Stimulated activated CD4-positive, alpha-beta T cell treated with anti-CD3 and anti-CD28 coated beads, Interleukin-4, amount 100 ng/mL, for 48 hours (primary cell): Measurements from ENCODE around the gene ZNF195.
A peak's percentile ranks its signal among the peaks of the same experiment; 100 is the strongest.
"Not testable (repeated sequence)": the region's sequence is repeated elsewhere in the genome, so short reads cannot be mapped to it uniquely, and the experiment has no call there.

Source experiments
- DNase-seq, 2 donors: peaks; one replicate each; pipeline ENCODE4 v3.0.0-alpha.2; 2020; ENCODE audit warnings: low read depth in 2 of 2

The ZNF195 gene

GRCh38 chr11:3347127-3347526, 31.8 kb downstream of the ZNF195 start:
- DNase-seq: no peak

GRCh38 chr11:3346587-3346986, 32.4 kb downstream of the ZNF195 start:
- no peak for DNase-seq

- no peak for DNase-seq
These were observed 33.2 kb downstream of the ZNF195 start for GRCh38 chr11:3345736-3346135.

- no peak for DNase-seq
These were observed 34.4 kb downstream of the ZNF195 start for GRCh38 chr11:3344327-3345174.

DNA sequence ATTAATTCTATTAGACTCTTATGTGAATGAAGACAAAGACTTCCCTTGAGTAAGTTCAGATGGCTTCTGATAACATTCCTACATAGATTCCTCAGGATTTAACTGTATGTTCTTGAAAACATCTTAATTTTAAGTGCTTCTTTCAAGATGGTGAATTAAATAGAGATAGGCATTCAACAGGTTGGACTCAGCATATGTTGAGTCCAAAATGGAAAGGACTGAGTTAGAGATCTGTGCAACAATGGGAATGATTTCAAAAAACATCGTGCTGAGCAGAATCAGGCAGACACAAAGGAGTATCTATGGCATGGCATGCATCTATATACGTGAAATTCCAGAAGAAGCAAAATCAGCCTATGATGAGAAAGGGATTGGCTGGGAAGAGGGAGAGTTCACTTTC, 36.2 kb downstream of the ZNF195 start:
- DNase-seq: no peak

DNA sequence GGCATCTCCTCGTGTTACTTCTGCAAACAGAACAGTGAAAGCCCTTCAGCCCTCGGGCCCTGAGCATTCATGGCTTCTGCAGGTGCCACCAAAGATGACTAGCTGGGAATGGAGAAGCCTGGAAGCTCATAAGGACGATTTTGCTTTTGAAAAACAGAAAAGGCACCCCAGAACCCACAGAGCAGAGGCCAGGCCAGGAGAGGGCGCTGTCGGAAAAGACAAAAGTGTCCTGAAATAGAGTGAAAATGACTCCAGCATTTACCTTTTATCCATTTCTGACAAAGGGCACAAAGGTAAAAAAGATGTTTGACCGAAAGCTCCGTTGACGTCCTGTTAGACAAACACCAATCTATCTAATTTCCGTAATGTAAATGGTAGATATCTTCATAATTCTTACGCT, 37.6 kb downstream of the ZNF195 start:
- DNase-seq: peak; percentile 62 to 75

DNA sequence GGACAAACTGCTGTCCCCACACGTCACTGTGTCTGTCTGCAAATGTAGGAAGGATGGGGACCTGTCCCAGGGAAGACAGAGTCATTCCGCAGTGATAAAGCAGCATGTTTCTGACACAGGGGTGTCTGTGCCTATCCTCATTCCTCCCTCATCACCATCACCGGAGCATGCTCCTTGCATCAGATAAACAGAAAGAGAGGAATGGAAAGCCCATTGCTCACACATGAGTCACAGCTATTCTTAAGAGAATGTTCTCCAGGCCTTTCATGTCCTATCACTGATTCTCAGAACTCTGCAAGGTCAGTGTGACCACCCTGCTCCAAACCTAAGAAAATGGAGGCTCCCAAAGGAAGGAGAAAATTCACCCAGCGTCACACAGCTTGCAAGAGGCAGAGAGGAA, 38.9 kb downstream of the ZNF195 start:
- no peak for DNase-seq

DNA sequence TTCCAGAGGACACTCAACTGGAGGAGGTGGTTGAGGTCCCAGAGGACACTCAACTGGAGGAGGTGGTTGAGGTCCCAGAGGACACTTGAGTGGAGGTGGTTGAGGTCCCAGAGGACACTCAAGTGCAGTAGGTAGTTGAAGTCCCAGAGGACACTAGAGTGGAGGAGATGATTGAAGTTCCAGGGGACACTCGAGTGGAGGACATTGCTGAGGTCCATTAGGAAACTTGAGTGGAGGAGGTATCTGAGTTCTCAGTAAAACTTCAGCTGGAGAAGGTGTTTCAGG, 39.7 kb downstream of the ZNF195 start:
- DNase-seq: no peak

DNA sequence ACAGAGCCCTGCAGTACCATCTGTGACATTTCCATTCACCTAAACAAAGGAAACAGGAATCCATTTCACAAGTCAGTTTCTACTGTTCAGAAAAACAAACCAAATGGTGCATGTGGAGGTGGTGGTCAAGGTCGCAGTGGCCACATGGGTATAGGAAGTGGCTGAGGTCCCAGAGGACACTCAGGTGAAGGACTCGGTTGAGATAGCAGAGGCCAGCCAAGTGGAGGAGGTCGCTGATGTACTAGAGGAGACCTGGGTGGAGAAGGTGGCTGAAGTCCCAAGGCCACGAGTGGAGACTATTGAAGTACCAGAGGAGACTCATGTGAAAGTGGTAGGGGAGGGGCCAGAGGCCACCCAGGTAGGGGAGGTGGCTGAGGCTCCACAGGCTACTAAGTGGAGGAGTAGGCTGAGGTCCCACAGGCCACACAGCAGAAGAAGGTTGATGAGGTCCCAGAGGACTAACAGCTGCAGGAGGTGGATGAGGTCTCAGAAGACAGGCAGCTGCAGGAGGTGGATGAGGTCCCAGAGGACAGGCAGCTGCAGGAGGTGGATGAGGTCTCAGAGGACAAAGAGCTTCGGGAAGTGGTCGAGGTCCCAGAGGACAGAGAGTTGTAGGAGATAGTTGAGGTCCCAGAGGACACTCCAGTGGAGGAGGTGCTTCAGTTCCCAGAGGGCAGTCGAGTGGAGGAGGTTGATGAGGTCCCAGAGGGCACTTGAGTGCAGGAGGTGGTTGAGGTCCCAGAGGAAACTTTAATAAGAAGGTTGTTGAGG, 40.2 kb downstream of the ZNF195 start:
- DNase-seq: no peak

DNA sequence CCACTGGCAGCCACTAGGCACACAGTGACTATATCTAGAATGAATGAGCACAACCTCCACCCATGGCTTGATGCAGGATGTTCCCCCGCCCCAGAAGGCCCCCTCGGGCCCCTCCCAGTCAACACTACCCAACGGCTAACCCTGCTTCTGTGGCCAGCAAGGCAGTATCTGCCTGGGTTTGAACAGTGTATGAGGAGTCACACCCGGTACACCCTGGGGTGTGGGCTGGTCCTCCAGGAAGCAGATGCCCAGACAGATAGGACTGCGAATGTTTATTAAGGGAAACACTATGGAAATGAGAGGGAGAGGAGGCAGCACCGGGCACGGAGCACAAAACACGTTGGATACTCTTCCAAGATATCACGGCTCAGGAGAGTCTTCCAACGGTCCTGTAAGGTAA, 42.5 kb downstream of the ZNF195 start:
- not testable (repeated sequence) for DNase-seq

DNA sequence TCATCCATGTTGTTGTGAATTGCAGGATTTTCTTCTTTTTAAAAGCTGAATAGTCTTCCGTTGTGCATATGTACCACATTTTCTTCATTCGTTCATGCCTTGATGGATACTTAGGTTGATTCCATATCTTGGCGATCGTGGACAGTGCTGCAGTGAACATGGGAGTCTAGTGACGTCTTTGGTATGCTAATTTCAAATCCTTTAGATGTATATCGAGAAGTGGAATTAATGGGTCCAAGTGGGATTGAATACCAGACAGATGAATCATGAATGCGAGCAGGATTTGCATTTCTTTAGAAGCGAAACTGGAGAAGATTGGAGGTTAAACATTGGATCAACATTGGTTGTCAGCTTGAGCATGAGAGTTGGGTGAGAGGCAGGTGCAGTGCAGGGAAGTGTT, 45.8 kb downstream of the ZNF195 start:
- DNase-seq: not testable (repeated sequence)

DNA sequence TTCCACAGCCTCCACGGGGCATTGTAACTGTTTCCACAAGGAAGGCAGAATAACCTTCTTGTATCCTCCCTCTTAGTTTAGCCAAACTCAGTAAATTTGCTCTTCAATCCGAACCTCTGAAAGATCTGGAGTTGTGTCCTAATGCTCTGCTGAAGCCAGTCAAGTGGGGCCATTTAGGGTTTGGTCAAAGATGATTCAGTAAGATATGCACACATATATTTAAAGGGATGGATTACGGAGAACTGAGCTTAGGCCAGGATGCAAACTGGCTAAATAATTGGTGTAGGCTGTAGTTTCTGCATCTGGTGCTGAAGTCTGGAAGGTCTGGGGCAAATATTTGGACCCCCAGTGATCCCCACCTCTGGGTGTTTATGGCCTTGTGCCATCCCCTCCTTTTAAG, 47.9 kb downstream of the ZNF195 start:
- DNase-seq: not testable (repeated sequence)

GRCh38 chr11:3330064-3330463, 48.9 kb downstream of the ZNF195 start:
- not testable (repeated sequence) for DNase-seq

GRCh38 chr11:3328503-3328902, 50.4 kb downstream of the ZNF195 start:
- not testable (repeated sequence) for DNase-seq

- not testable (repeated sequence) for DNase-seq
These were observed 52.5 kb downstream of the ZNF195 start for GRCh38 chr11:3326450-3326849.

GRCh38 chr11:3324724-3325123, 54.2 kb downstream of the ZNF195 start:
- not testable (repeated sequence) for DNase-seq
